ENCODE measurements around the gene MAPK1IP1L. TPM values are rescaled to one million over a fixed set of nuclear protein-coding genes. Genes with fewer than 3 reads are reported as not detected.
A peak's percentile ranks its signal among the peaks of the same experiment; 100 is the strongest.
"Not testable (repeated sequence)": the region's sequence is repeated elsewhere in the genome, so short reads cannot be mapped to it uniquely, and the experiment has no call there.

Gene MAPK1IP1L
- polyA plus RNA-seq, 6 donors from 2014 or later = 104 to 140 (median 117) TPM

- H3K27ac Mint-ChIP-seq = no peak overlapping the region
- peaks cover 0 to 2% (median 0%) of the 10 kb centered on the region in 7 donors for H3K9me3 Mint-ChIP-seq
- H3K36me3 Mint-ChIP-seq = peaks cover 7 to 12% of the 10 kb centered on the region in 2 donors
- DNase-seq = no peak
- peaks cover 0 to 3% (median 3%) of the 10 kb centered on the region in 3 donors for H3K4me1 Mint-ChIP-seq
- no peak for ATAC-seq (ENCODE audit: low read depth in 2 of 2)
- H3K4me3 Mint-ChIP-seq = no peak overlapping the region
- no peaks in the 10 kb centered on the region for H3K27me3 Mint-ChIP-seq
Observed at GRCh38 chr14:55043528-55043927, 7.9 kb upstream of the MAPK1IP1L start.

GRCh38 chr14:55045087-55045486, 6.4 kb upstream of the MAPK1IP1L start:
- ATAC-seq (ENCODE audit: low read depth in 2 of 2) (no peak), DNase-seq (no peak)
- Mint-ChIP-seq H3K9me3 (no peaks in the 10 kb centered on the region), H3K36me3 (peaks cover 7 to 8% of the 10 kb centered on the region in 2 donors), H3K27me3 (no peaks in the 10 kb centered on the region), H3K4me3 (no peak overlapping the region), H3K27ac (no peak overlapping the region), H3K4me1 (peaks cover 0 to 3% (median 0%) of the 10 kb centered on the region in 3 donors)

- DNase-seq (no peak), ATAC-seq (ENCODE audit: low read depth in 2 of 2) (no peak)
- H3K9me3 Mint-ChIP-seq = no peaks in the 10 kb centered on the region
- no peak overlapping the region for H3K4me3 Mint-ChIP-seq
- H3K4me1 Mint-ChIP-seq = peaks cover 8 to 11% (median 11%) of the 10 kb centered on the region in 3 donors
- peaks cover 7 to 8% of the 10 kb centered on the region in 2 donors for H3K36me3 Mint-ChIP-seq
- H3K27me3 Mint-ChIP-seq = no peaks in the 10 kb centered on the region
- no peak overlapping the region for H3K27ac Mint-ChIP-seq
Observed at GRCh38 chr14:55047301-55048053, 4.0 kb upstream of the MAPK1IP1L start.

GRCh38 chr14:55048900-55049436, 2.5 kb upstream of the MAPK1IP1L start:
- peaks cover 22 to 25% (median 22%) of the 10 kb centered on the region in 3 donors for H3K4me1 Mint-ChIP-seq
- DNase-seq (no peak), ATAC-seq (ENCODE audit: low read depth in 2 of 2) (no peak)
- no peaks in the 10 kb centered on the region for H3K9me3 Mint-ChIP-seq
- peak overlapping the region in 1 of 6 donors; percentile 34 for H3K27ac Mint-ChIP-seq
- H3K27me3 Mint-ChIP-seq = no peaks in the 10 kb centered on the region
- peaks cover 0 to 4% of the 10 kb centered on the region in 2 donors for H3K36me3 Mint-ChIP-seq
- no peak overlapping the region for H3K4me3 Mint-ChIP-seq

GRCh38 chr14:55051165-55051422, 353 bp upstream of the MAPK1IP1L start:
- no peaks in the 10 kb centered on the region for H3K27me3 Mint-ChIP-seq
- peaks cover 26 to 38% (median 29%) of the 10 kb centered on the region in 3 donors for H3K4me1 Mint-ChIP-seq
- peak overlapping the region; percentile 97 to 100 (median 100) for H3K27ac Mint-ChIP-seq
- DNase-seq (no peak), ATAC-seq (ENCODE audit: low read depth in 2 of 2) (peak; percentile 7 to 8)
- H3K4me3 Mint-ChIP-seq = peak overlapping the region; percentile 83 to 96 (median 92)
- no peaks in the 10 kb centered on the region for H3K9me3 Mint-ChIP-seq
- H3K36me3 Mint-ChIP-seq = peaks cover 0 to 5% of the 10 kb centered on the region in 2 donors

- Mint-ChIP-seq H3K9me3 (no peaks in the 10 kb centered on the region), H3K4me1 (peaks cover 26 to 47% (median 29%) of the 10 kb centered on the region in 3 donors), H3K36me3 (peaks cover 0 to 5% of the 10 kb centered on the region in 2 donors), H3K4me3 (peak overlapping the region; percentile 83 to 96 (median 92)), H3K27me3 (no peaks in the 10 kb centered on the region), H3K27ac (peak overlapping the region; percentile 97 to 100 (median 99))
- DNase-seq = no peak
- peak in 1 of 2 donors; percentile 3 for ATAC-seq (ENCODE audit: low read depth in 2 of 2)
Observed at GRCh38 chr14:55052269-55052930, 953 bp downstream of the MAPK1IP1L start.

- DNase-seq = no peak
- Mint-ChIP-seq H3K4me1 (peaks cover 26 to 48% (median 29%) of the 10 kb centered on the region in 3 donors), H3K27me3 (no peaks in the 10 kb centered on the region), H3K4me3 (peak overlapping the region; percentile 83 to 96 (median 92)), H3K36me3 (peaks cover 0 to 5% of the 10 kb centered on the region in 2 donors), H3K27ac (peak overlapping the region; percentile 31 to 100 (median 98)), H3K9me3 (no peaks in the 10 kb centered on the region)
- ATAC-seq (ENCODE audit: low read depth in 2 of 2) = no peak
Observed at GRCh38 chr14:55053018-55053417, 1.6 kb downstream of the MAPK1IP1L start.

- Mint-ChIP-seq H3K4me3 (peak overlapping the region in 7 of 8 donors; percentile 25 to 93 (median 60)), H3K27ac (peak overlapping the region; percentile 18 to 100 (median 78)), H3K4me1 (peaks cover 26 to 53% (median 29%) of the 10 kb centered on the region in 3 donors), H3K9me3 (no peaks in the 10 kb centered on the region), H3K27me3 (no peaks in the 10 kb centered on the region), H3K36me3 (peaks cover 0 to 5% of the 10 kb centered on the region in 2 donors)
- ATAC-seq (ENCODE audit: low read depth in 2 of 2) (no peak), DNase-seq (no peak)
Observed at GRCh38 chr14:55053500-55053899, 2.1 kb downstream of the MAPK1IP1L start.

GRCh38 chr14:55054098-55054497, 2.7 kb downstream of the MAPK1IP1L start:
- ATAC-seq (ENCODE audit: low read depth in 2 of 2) (no peak), DNase-seq (no peak)
- H3K36me3 Mint-ChIP-seq = peaks cover 0 to 5% of the 10 kb centered on the region in 2 donors
- H3K4me1 Mint-ChIP-seq = peaks cover 26 to 54% (median 29%) of the 10 kb centered on the region in 3 donors
- peak overlapping the region in 4 of 8 donors; percentile 25 to 93 (median 60) for H3K4me3 Mint-ChIP-seq
- H3K27me3 Mint-ChIP-seq = no peaks in the 10 kb centered on the region
- peak overlapping the region; percentile 12 to 97 (median 68) for H3K27ac Mint-ChIP-seq
- H3K9me3 Mint-ChIP-seq = no peaks in the 10 kb centered on the region

- Mint-ChIP-seq H3K27me3 (no peaks in the 10 kb centered on the region), H3K4me3 (no peak overlapping the region), H3K4me1 (peaks cover 27 to 63% (median 28%) of the 10 kb centered on the region in 3 donors), H3K36me3 (peaks cover 3 to 7% of the 10 kb centered on the region in 2 donors), H3K27ac (peak overlapping the region in 1 of 6 donors; percentile 47), H3K9me3 (no peaks in the 10 kb centered on the region)
- DNase-seq (no peak), ATAC-seq (ENCODE audit: low read depth in 2 of 2) (no peak)
Observed at GRCh38 chr14:55057919-55058318, 6.5 kb downstream of the MAPK1IP1L start.

GRCh38 chr14:55059333-55059732, 7.9 kb downstream of the MAPK1IP1L start:
- ATAC-seq (ENCODE audit: low read depth in 2 of 2) = no peak
- H3K9me3 Mint-ChIP-seq = no peaks in the 10 kb centered on the region
- peaks cover 9 to 13% of the 10 kb centered on the region in 2 donors for H3K36me3 Mint-ChIP-seq
- H3K27ac Mint-ChIP-seq = peak overlapping the region in 3 of 6 donors; percentile 24 to 82 (median 59)
- H3K4me3 Mint-ChIP-seq = peak overlapping the region in 1 of 8 donors; percentile 41
- DNase-seq = no peak
- no peaks in the 10 kb centered on the region for H3K27me3 Mint-ChIP-seq
- peaks cover 19 to 57% (median 20%) of the 10 kb centered on the region in 3 donors for H3K4me1 Mint-ChIP-seq

GRCh38 chr14:55062517-55063351, 11.3 kb downstream of the MAPK1IP1L start:
- Mint-ChIP-seq H3K4me1 (peaks cover 19 to 57% (median 29%) of the 10 kb centered on the region in 3 donors), H3K27ac (peak overlapping the region in 3 of 6 donors; percentile 34 to 88 (median 81)), H3K27me3 (no peaks in the 10 kb centered on the region), H3K4me3 (no peak overlapping the region), H3K36me3 (peaks cover 14 to 15% of the 10 kb centered on the region in 2 donors), H3K9me3 (no peaks in the 10 kb centered on the region)
- no peak for DNase-seq
- no peak for ATAC-seq (ENCODE audit: low read depth in 2 of 2)

GRCh38 chr14:55064896-55065295, 13.4 kb downstream of the MAPK1IP1L start:
- ATAC-seq (ENCODE audit: low read depth in 2 of 2); H3K9me3 Mint-ChIP-seq; H3K27me3 Mint-ChIP-seq; H3K4me3 Mint-ChIP-seq; DNase-seq: not testable (repeated sequence)
- Mint-ChIP-seq H3K27ac (peak overlapping the region in 3 of 6 donors; percentile 33 to 80 (median 56)), H3K4me1 (peaks cover 14 to 46% (median 24%) of the 10 kb centered on the region in 3 donors), H3K36me3 (peaks cover 14 to 15% of the 10 kb centered on the region in 2 donors)

Data from naive B cell (primary cell).